Bone marrow (tissue), 2 donors: ENCODE results near the gene HGFAC.

Experiments
- DNase-seq, 2 donors: peaks; one replicate each; lab custom pipeline; 2025; lab: John Stamatoyannopoulos, UW

Gene HGFAC

GRCh38 chr4:3462790-3463415 is 21.1 kb downstream of the HGFAC start, which contains the start of gene DOK7:
Gene DOK7, plus strand, starts transcription at chr4:3463306. Its CDS starts 70 bp downstream, at chr4:3463376.
- no peak for DNase-seq

DNA sequence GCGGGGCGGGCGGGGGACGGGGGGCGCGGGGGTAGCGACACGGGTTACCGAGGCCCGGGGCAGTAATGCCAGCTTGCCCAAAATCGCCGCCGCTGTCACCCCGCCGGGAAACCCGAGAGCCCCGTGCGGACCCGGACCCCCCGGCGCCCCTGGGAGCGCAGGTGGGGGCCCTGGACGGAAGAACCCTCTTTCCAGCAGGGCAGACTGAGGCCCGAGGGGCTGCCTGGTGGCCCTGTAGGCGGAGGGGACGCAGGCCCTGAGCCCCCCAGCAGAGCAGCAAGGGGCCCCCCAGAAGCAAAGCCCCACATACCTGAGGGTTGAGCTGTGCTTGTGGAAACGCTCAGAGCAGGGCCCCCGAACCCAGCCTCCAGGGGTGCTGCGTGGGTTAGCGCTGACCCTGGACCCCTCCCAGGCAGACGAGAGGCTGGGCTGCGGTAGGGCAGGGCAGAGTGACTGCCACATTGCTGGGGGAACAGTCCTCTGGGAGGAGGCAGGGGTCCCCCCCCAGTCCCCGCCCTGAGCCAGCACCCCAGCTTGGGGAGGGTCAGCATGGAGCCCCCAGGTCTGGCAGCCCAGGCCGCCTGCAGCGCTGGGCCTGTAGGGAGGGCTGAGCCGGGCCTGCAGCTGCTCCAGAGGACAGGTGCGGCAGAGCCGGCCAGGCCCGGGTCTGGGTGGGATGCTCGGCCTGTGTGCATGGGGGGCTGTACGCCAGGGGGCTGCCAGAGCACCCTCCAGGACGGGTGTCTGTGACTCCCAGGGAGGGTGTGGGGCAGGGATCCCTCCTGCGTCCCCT is 22.0 kb downstream of the HGFAC start:
- DNase-seq: no peak

GRCh38 chr4:3464349-3464905 is 22.7 kb downstream of the HGFAC start:
- no peak for DNase-seq

DNA sequence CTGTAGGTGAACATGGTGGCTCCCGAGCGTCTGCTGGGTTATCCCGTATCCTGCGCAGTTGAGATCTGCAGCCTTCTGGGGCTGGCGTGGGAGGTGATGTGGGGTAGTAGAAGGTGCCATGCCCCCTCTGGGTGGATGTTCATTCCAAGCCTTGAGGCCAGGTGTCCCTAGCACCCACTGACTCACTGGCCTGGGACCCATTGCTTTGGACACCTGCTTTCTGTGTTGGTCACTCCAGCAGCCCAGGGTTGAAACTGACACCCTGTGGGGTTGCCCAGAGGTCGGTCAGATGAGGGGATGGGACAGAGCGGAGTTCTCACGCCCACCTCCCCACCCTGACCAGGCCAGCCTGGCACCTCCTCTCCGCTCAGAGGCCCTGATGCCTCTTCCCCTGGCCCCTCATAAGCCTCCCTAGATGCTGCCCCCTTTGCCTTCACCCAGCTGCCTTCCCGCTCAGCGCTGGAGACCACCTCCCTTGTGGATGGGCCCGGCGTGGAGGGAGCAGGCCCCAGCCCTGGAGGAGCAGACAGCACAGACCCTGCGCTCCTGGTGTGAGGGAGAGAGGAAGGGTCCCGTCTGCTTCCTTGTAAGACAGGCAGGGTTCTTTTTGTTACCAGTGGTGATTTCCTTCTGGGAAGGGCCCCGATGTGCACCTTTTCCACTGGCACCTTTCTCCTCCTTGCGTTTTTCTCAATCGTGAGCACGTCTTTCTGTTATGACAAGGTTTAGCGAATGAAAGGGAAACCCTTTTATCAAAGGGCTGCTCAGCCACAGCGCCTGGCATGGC is 23.3 kb downstream of the HGFAC start:
- DNase-seq: no peak

- DNase-seq: no peak
Measured at GRCh38 chr4:3465698-3466671, 24.2 kb downstream of the HGFAC start.

- no peak for DNase-seq
Measured at GRCh38 chr4:3466691-3467600, 25.2 kb downstream of the HGFAC start.

GRCh38 chr4:3467601-3468031 is 25.8 kb downstream of the HGFAC start:
- no peak for DNase-seq

DNA sequence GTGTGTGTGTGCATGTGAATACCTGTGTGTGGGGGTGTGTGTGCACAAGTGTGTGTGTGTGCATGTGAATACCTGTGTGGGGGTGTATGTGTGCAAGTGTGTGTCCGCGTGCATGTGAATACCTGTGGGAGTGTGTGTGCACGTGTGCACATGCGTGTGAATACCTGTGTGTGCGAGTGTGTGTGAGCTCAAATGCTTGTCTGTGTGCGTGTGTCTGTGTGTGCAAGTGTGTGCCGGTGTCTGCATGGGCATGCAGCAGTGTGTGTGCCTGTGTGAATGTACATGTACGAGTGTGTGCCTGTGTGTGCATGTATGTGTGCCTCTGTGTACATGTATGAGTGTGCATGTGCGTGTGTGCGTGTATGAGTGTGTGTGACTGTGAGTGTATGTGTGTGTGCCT is 26.4 kb downstream of the HGFAC start:
- DNase-seq: no peak

GRCh38 chr4:3468804-3469203 is 27.0 kb downstream of the HGFAC start:
- no peak for DNase-seq

- no peak for DNase-seq
Measured at GRCh38 chr4:3469386-3470243, 27.8 kb downstream of the HGFAC start.

- no peak for DNase-seq
Measured at GRCh38 chr4:3470244-3471097, 28.7 kb downstream of the HGFAC start.

DNA sequence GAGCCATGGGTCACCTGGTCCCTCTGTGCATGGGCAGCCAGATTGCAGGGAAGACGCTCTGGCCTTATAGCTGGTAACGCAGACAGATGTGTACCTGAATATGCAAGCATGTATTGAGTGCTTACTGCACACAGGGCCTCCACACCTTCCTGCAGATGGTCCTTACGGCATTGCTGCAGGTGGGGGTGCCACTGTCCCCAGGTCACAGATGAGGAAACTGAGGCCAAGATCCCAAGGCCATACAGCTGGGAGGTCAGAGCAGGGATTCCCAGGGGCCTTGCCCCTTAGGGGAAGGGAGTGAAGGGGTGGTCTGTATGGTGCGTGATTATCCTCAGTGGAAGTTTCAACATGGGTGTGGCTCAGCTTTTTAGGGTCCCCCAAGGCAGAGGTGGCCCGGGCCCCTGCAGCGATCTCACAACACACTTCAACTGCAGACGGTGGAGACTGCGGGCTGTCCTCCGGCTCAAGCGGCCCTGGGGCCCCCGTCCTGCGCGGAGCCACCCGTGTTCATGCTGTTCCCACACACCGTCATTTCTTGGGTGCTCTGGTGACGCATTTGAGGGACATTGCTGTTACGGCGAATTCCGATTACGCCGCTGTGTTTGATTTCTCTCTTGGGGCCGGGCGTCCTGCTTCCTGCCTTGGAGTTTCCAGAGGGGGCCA is 29.5 kb downstream of the HGFAC start:
- no peak for DNase-seq

DNA sequence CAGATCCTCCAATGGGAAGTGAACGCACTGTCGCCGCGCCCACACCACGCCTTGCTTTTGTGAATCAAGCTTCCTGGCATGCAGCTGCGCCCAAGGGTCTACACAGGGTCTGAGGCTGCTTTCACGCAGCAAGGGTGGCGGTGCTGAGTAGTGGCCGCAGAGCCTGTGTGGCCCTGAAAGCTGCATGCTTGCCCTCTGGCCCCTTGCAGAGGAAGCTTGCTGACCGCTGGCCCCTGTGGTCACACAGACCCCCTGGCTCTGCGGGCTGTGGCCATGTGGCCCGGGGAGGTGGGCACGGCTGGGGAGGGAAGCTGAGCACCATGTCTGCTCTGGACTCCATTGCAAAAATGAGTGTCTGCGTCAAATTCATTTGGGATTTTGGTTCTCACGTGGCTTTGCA is 30.1 kb downstream of the HGFAC start:
- no peak for DNase-seq

DNA sequence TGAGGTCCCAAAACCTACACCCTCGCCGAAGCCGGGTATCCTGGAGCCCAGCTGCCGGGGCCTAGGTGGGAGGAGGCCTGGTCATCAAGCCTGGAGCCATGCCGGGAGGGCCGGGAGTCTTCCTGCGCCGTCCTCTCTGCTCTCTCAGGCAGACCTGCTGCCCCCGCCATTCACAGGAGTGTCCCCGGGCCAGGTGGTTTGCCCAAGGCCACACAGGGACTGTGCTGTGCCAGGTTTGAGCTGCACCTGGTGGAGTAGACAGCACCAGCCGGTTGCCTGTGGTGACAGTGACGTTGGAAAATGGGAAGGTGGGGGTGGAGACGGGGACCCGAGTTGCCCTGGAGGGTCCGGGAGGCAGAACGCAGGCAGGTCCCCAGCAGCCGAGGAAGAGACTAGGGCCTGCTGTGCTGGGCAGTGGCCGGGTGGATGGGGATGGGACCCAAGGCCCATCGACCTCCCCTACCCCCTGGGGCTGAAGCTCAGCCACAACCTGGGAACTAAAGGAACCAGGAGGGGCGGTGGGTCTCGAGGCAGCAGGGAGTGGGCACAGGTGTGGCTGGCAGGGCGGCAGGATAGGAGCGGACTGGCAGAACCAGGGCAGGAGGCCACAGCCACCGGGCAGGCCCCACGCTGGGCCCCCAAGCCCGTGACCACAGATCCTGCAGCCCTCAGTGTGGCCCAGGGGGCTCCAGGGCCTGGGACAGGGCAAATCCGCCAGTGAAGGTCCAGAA is 30.8 kb downstream of the HGFAC start:
- DNase-seq: no peak

GRCh38 chr4:3473181-3473950 is 31.6 kb downstream of the HGFAC start:
- DNase-seq: no peak
